Neuronal stem cell (in vitro differentiated cells): ENCODE data around the gene CXCL6.

Source experiments
- DNase-seq: peaks from one replicate; pipeline ENCODE4 v3.0.0-alpha.2; 2013; ENCODE audit warnings: low spot score
- H2AFZ ChIP-seq: one replicate; pipeline ENCODE4 v1.6.1; 2013; ENCODE audit warnings: mild to moderate bottlenecking, low read length, inconsistent platforms
- H2AK5ac ChIP-seq: 2 replicates; pipeline ENCODE4 v1.6.1; 2013; ENCODE audit warnings: low read depth, mild to moderate bottlenecking, inconsistent platforms, low read length, moderate library complexity, mixed read lengths
- H2BK120ac ChIP-seq: 2 replicates; pipeline ENCODE4 v1.6.1; 2013; ENCODE audit warnings: low read depth, mild to moderate bottlenecking, inconsistent platforms, low read length, moderate library complexity, mixed read lengths
- H2BK12ac ChIP-seq: one replicate; pipeline ENCODE4 v1.6.1; 2013; ENCODE audit warnings: low read length, inconsistent platforms
- H2BK15ac ChIP-seq: 2 replicates; pipeline ENCODE4 v1.6.1; 2013; ENCODE audit warnings: mild to moderate bottlenecking, low read length, inconsistent platforms, mixed read lengths
- H2BK5ac ChIP-seq: one replicate; pipeline ENCODE4 v1.6.1; 2013; ENCODE audit warnings: inconsistent platforms, mild to moderate bottlenecking, low read length, moderate library complexity
- H3K14ac ChIP-seq: one replicate; pipeline ENCODE4 v1.6.1; 2013; ENCODE audit warnings: low read length, inconsistent platforms
- H3K18ac ChIP-seq: 2 replicates; pipeline ENCODE4 v1.6.1; 2013; ENCODE audit warnings: low read length, inconsistent platforms
- H3K23ac ChIP-seq: 2 replicates; pipeline ENCODE4 v1.6.1; 2013; ENCODE audit warnings: low read depth, mild to moderate bottlenecking, mixed read lengths, low read length, inconsistent platforms; ENCODE audit not compliant: poor library complexity
- H3K27ac ChIP-seq: replicated peaks from 3 replicates; pipeline ENCODE4 v1.5.1; 2013; ENCODE audit warnings: low read length, inconsistent platforms
- H3K27me3 ChIP-seq, 3 experiments: 2 replicates each; pipeline ENCODE4 v1.6.1; 2013; ENCODE audit warnings: low read length in 3 of 3, mild to moderate bottlenecking in 2 of 3, inconsistent platforms in 1 of 3, low read depth in 1 of 3, mixed read lengths in 1 of 3, moderate library complexity in 1 of 3; ENCODE audit not compliant: control insufficient read depth in 3 of 3, insufficient read depth in 3 of 3
- H3K36me3 ChIP-seq, 2 donors: replicated peaks in 1 of 2; 2 replicates each; pipeline ENCODE4 v1.6.1; 2013; ENCODE audit warnings: low read length in 2 of 2; ENCODE audit not compliant: control insufficient read depth in 2 of 2, insufficient read depth in 2 of 2
- H3K4ac ChIP-seq: 2 replicates; pipeline ENCODE4 v1.6.1; 2013; ENCODE audit warnings: inconsistent platforms, mild to moderate bottlenecking, low read length, moderate library complexity
- H3K4me1 ChIP-seq, 2 donors: 1 replicate in 1 of 2; 2 replicates in 1 of 2; pipeline ENCODE4 v1.6.1; 2013; ENCODE audit warnings: low read length in 2 of 2, low read depth in 1 of 2; ENCODE audit not compliant: control insufficient read depth in 2 of 2, insufficient read depth in 1 of 2
- H3K4me2 ChIP-seq: one replicate; pipeline ENCODE4 v1.6.1; 2013; ENCODE audit warnings: mild to moderate bottlenecking, low read length, inconsistent platforms; ENCODE audit not compliant: insufficient read depth, poor library complexity, severe bottlenecking
- H3K4me3 ChIP-seq, 2 donors: 2 replicates each; pipeline ENCODE4 v1.5.1; 2013; ENCODE audit warnings: low read length in 2 of 2, mild to moderate bottlenecking in 2 of 2, inconsistent platforms in 1 of 2, moderate library complexity in 1 of 2
- H3K79me1 ChIP-seq: one replicate; pipeline ENCODE4 v1.6.1; 2013; ENCODE audit warnings: low read depth, mild to moderate bottlenecking, inconsistent platforms, low read length, moderate library complexity
- H3K9ac ChIP-seq: one replicate; pipeline ENCODE4 v1.6.1; 2013; ENCODE audit warnings: mild to moderate bottlenecking, low read depth, low read length, inconsistent platforms; ENCODE audit not compliant: poor library complexity
- H3K9me3 ChIP-seq, 2 donors: replicated peaks in 1 of 2; 2 replicates each; pipeline versions ENCODE3 to v1.6.1; 2013; ENCODE audit warnings: low read length in 2 of 2, mild to moderate bottlenecking in 2 of 2, inconsistent platforms in 1 of 2, low read depth in 1 of 2, mixed read lengths in 1 of 2, moderate library complexity in 1 of 2; ENCODE audit not compliant: control insufficient read depth in 2 of 2, insufficient read depth in 1 of 2
- H4K8ac ChIP-seq: one replicate; pipeline ENCODE4 v1.6.1; 2013; ENCODE audit warnings: low read depth, mild to moderate bottlenecking, inconsistent platforms, low read length, moderate library complexity
- H4K91ac ChIP-seq: one replicate; pipeline ENCODE4 v1.6.1; 2013; ENCODE audit warnings: low read length, low read depth, mild to moderate bottlenecking, inconsistent platforms; ENCODE audit not compliant: poor library complexity
- WGBS, 2 donors: extraction: QIAGEN DNeasy Blood & Tissue Kit; methylation state at CpG; one replicate each; pipeline ENCODE4 v1.1.7; 2013; ENCODE audit warnings: missing lambda C conversion rate in 2 of 2, mixed read lengths in 1 of 2; ENCODE audit not compliant: insufficient read length in 2 of 2, insufficient replicate concordance in 1 of 2; ENCODE audit errors: extremely low coverage in 2 of 2; 5-methylcytosine and 5-hydroxymethylcytosine counted together

CXCL6 gene

GRCh38 chr4:73821325-73821724 is 15.2 kb upstream of the CXCL6 start:
- H2BK15ac ChIP-seq: no peak overlapping the region
- no peak overlapping the region for H2BK120ac ChIP-seq
- H3K23ac ChIP-seq: no peak overlapping the region
- no peak overlapping the region for H3K18ac ChIP-seq
- H3K4me2 ChIP-seq: no peak overlapping the region
- H2AK5ac ChIP-seq: no peak overlapping the region
- H3K36me3 ChIP-seq: no peaks in the 10 kb centered on the region
- no peak overlapping the region for H4K91ac ChIP-seq
- H4K8ac ChIP-seq: no peak overlapping the region
- WGBS, 2 donors: no CpG with 5 or more reads among the region's 4 CpGs
- H3K27me3 ChIP-seq: no peaks in the 10 kb centered on the region
- H3K79me1 ChIP-seq: no peaks in the 10 kb centered on the region
- H3K14ac ChIP-seq: no peak overlapping the region
- H2AFZ ChIP-seq: no peak overlapping the region
- no peaks in the 10 kb centered on the region for H3K4me1 ChIP-seq
- DNase-seq: no peak
- H3K4me3 ChIP-seq: no peak overlapping the region
- no peak overlapping the region for H2BK5ac ChIP-seq
- H3K9me3 ChIP-seq: no peaks in the 10 kb centered on the region
- H3K27ac ChIP-seq: no peak overlapping the region
- H3K9ac ChIP-seq: no peak overlapping the region
- H2BK12ac ChIP-seq: no peak overlapping the region
- H3K4ac ChIP-seq: no peak overlapping the region

GRCh38 chr4:73822389-73822788 is 14.1 kb upstream of the CXCL6 start:
- H3K27me3 ChIP-seq: no peaks in the 10 kb centered on the region
- no peak overlapping the region for H3K14ac ChIP-seq
- no peaks in the 10 kb centered on the region for H3K9me3 ChIP-seq
- H3K79me1 ChIP-seq: no peaks in the 10 kb centered on the region
- no peak overlapping the region for H2AFZ ChIP-seq
- no peak overlapping the region for H2BK120ac ChIP-seq
- H3K9ac ChIP-seq: no peak overlapping the region
- no peak overlapping the region for H3K4ac ChIP-seq
- H3K4me1 ChIP-seq: no peaks in the 10 kb centered on the region
- no peak overlapping the region for H3K18ac ChIP-seq
- DNase-seq: no peak
- H3K36me3 ChIP-seq: no peaks in the 10 kb centered on the region
- no peak overlapping the region for H2BK5ac ChIP-seq
- no peak overlapping the region for H3K23ac ChIP-seq
- H4K8ac ChIP-seq: no peak overlapping the region
- no peak overlapping the region for H4K91ac ChIP-seq
- WGBS, 2 donors: no CpG with 5 or more reads among the region's 3 CpGs
- no peak overlapping the region for H3K4me3 ChIP-seq
- no peak overlapping the region for H3K4me2 ChIP-seq
- H2BK12ac ChIP-seq: no peak overlapping the region
- no peak overlapping the region for H2BK15ac ChIP-seq
- no peak overlapping the region for H2AK5ac ChIP-seq
- no peak overlapping the region for H3K27ac ChIP-seq

- Histone ChIP-seq H3K36me3 (no peaks in the 10 kb centered on the region), H3K4me3 (no peak overlapping the region), H3K4me1 (no peaks in the 10 kb centered on the region), H3K27ac (no peak overlapping the region), H3K14ac (no peak overlapping the region), H4K91ac (no peak overlapping the region), H2AFZ (no peak overlapping the region), H2BK120ac (no peak overlapping the region), H3K4me2 (no peak overlapping the region), H3K4ac (no peak overlapping the region), H3K18ac (no peak overlapping the region), H2BK15ac (no peak overlapping the region), H4K8ac (no peak overlapping the region), H3K23ac (no peak overlapping the region), H2BK12ac (no peak overlapping the region), H3K9me3 (no peaks in the 10 kb centered on the region), H2BK5ac (no peak overlapping the region), H2AK5ac (no peak overlapping the region), H3K9ac (no peak overlapping the region), H3K79me1 (no peaks in the 10 kb centered on the region), H3K27me3 (no peaks in the 10 kb centered on the region)
- no peak for DNase-seq
These were observed 13.5 kb upstream of the CXCL6 start for GRCh38 chr4:73822812-73823504.

- no peak overlapping the region for H2BK120ac ChIP-seq
- H2BK12ac ChIP-seq: no peak overlapping the region
- no peak overlapping the region for H3K14ac ChIP-seq
- no peak overlapping the region for H4K8ac ChIP-seq
- no peak overlapping the region for H3K9ac ChIP-seq
- no peak overlapping the region for H3K4me2 ChIP-seq
- no peaks in the 10 kb centered on the region for H3K79me1 ChIP-seq
- no peak overlapping the region for H2AFZ ChIP-seq
- no peak overlapping the region for H3K4me3 ChIP-seq
- H2BK5ac ChIP-seq: no peak overlapping the region
- no peaks in the 10 kb centered on the region for H3K36me3 ChIP-seq
- no peak overlapping the region for H2BK15ac ChIP-seq
- H3K27me3 ChIP-seq: no peaks in the 10 kb centered on the region
- H3K9me3 ChIP-seq: no peaks in the 10 kb centered on the region
- H4K91ac ChIP-seq: no peak overlapping the region
- no peak overlapping the region for H3K18ac ChIP-seq
- DNase-seq: no peak
- H3K23ac ChIP-seq: no peak overlapping the region
- no peaks in the 10 kb centered on the region for H3K4me1 ChIP-seq
- H3K27ac ChIP-seq: no peak overlapping the region
- no peak overlapping the region for H2AK5ac ChIP-seq
- H3K4ac ChIP-seq: no peak overlapping the region
These were observed 12.7 kb upstream of the CXCL6 start for GRCh38 chr4:73823760-73824159.
